Mesenchymal stem cell (in vitro differentiated cells and primary cell): ENCODE results near the gene ANKS1B.

Experiments
- DNase-seq: peaks from one replicate; pipeline ENCODE4 v3.0.0-alpha.2; 2013
- H2AFZ ChIP-seq: one replicate; pipeline ENCODE4 v1.6.1; 2013; ENCODE audit warnings: low read depth, mild to moderate bottlenecking, control low read depth, inconsistent platforms, low read length, moderate library complexity
- H2AK5ac ChIP-seq: 2 replicates; pipeline ENCODE4 v1.6.1; 2013; ENCODE audit warnings: low read length, moderate library complexity, mild to moderate bottlenecking, inconsistent platforms; ENCODE audit not compliant: severe bottlenecking
- H2BK120ac ChIP-seq: one replicate; pipeline ENCODE4 v1.6.1; 2013; ENCODE audit warnings: low read depth, mild to moderate bottlenecking, inconsistent platforms, low read length, moderate library complexity
- H2BK12ac ChIP-seq, 2 experiments: one replicate each; pipeline ENCODE4 v1.6.1; 2013; ENCODE audit warnings: inconsistent platforms in 2 of 2, low read length in 2 of 2, mild to moderate bottlenecking in 2 of 2, moderate library complexity in 2 of 2, control low read depth in 1 of 2
- H2BK15ac ChIP-seq: one replicate; pipeline ENCODE4 v1.6.1; 2013; ENCODE audit warnings: mild to moderate bottlenecking, low read depth, inconsistent platforms; ENCODE audit not compliant: poor library complexity, severe bottlenecking
- H2BK5ac ChIP-seq: 2 replicates; pipeline ENCODE4 v1.6.1; 2013; ENCODE audit warnings: low read depth, mild to moderate bottlenecking, low read length, control low read depth, inconsistent platforms; ENCODE audit not compliant: poor library complexity, severe bottlenecking
- H3K14ac ChIP-seq, 2 experiments: one replicate each; pipeline ENCODE4 v1.6.1; 2013; ENCODE audit warnings: inconsistent platforms in 2 of 2, low read length in 2 of 2, control low read depth in 1 of 2, mild to moderate bottlenecking in 1 of 2, moderate library complexity in 1 of 2
- H3K18ac ChIP-seq, 2 experiments: one replicate each; pipeline ENCODE4 v1.6.1; 2013; ENCODE audit warnings: inconsistent platforms in 2 of 2, low read length in 2 of 2, control low read depth in 1 of 2, low read depth in 1 of 2, mild to moderate bottlenecking in 1 of 2
- H3K23ac ChIP-seq, 2 experiments: one replicate each; pipeline ENCODE4 v1.6.1; 2013; ENCODE audit warnings: inconsistent platforms in 2 of 2, low read length in 2 of 2, mild to moderate bottlenecking in 2 of 2, moderate library complexity in 2 of 2, control low read depth in 1 of 2
- H3K27ac ChIP-seq: 2 replicates; pipeline ENCODE4 v1.5.1; 2013; ENCODE audit warnings: mild to moderate bottlenecking, moderate library complexity, low read length, control low read depth, inconsistent platforms; ENCODE audit not compliant: poor library complexity, severe bottlenecking
- H3K27me3 ChIP-seq, 2 experiments: 2 replicates each; pipeline versions ENCODE4 v1.6.1 to v1.7.0; 2013; ENCODE audit warnings: low read length in 2 of 2, mild to moderate bottlenecking in 2 of 2, moderate library complexity in 2 of 2, control low read depth in 1 of 2, inconsistent platforms in 1 of 2; ENCODE audit not compliant: control insufficient read depth in 1 of 2, insufficient read depth in 1 of 2
- H3K36me3 ChIP-seq, 2 experiments: 2 replicates each; pipeline versions ENCODE4 v1.6.1 to v1.7.0; 2013; ENCODE audit warnings: low read length in 2 of 2, control low read depth in 1 of 2, inconsistent platforms in 1 of 2, low read depth in 1 of 2, mild to moderate bottlenecking in 1 of 2; ENCODE audit not compliant: insufficient read depth in 2 of 2, control insufficient read depth in 1 of 2
- H3K4ac ChIP-seq, 2 experiments: one replicate each; pipeline ENCODE4 v1.6.1; 2013; ENCODE audit warnings: inconsistent platforms in 2 of 2, low read length in 2 of 2, mild to moderate bottlenecking in 2 of 2, moderate library complexity in 2 of 2, control low read depth in 1 of 2, low read depth in 1 of 2
- H3K4me1 ChIP-seq: 2 replicates; pipeline ENCODE4 v1.6.1; 2013; ENCODE audit warnings: low read depth, low read length, control low read depth; ENCODE audit not compliant: control insufficient read depth, insufficient read depth
- H3K4me2 ChIP-seq: 2 replicates; pipeline ENCODE4 v1.6.1; 2013; ENCODE audit warnings: low read length, mild to moderate bottlenecking, inconsistent platforms; ENCODE audit not compliant: poor library complexity, severe bottlenecking
- H3K4me3 ChIP-seq, 2 experiments: 2 replicates each; pipeline versions ENCODE4 v1.5.1 to v1.7.0; 2013; ENCODE audit warnings: low read length in 2 of 2, mild to moderate bottlenecking in 2 of 2, control low read depth in 1 of 2, low read depth in 1 of 2; ENCODE audit not compliant: insufficient read depth in 1 of 2
- H3K79me1 ChIP-seq: replicated peaks from 2 replicates; pipeline ENCODE4 v1.6.1; 2013; ENCODE audit warnings: mild to moderate bottlenecking, control low read depth, low read length, inconsistent platforms; ENCODE audit not compliant: poor library complexity, severe bottlenecking
- H3K9ac ChIP-seq: 2 replicates; pipeline ENCODE4 v1.7.0; 2013; ENCODE audit warnings: mild to moderate bottlenecking, low read length, moderate library complexity
- H3K9me3 ChIP-seq: 2 replicates; pipeline ENCODE4 v1.7.0; 2013; ENCODE audit warnings: mild to moderate bottlenecking, low read length; ENCODE audit not compliant: control insufficient read depth
- H4K8ac ChIP-seq: one replicate; pipeline ENCODE4 v1.6.1; 2013; ENCODE audit warnings: inconsistent platforms, mild to moderate bottlenecking, low read length, moderate library complexity
- H4K91ac ChIP-seq: one replicate; pipeline ENCODE4 v1.6.1; 2013; ENCODE audit warnings: mild to moderate bottlenecking, low read length, inconsistent platforms
- WGBS: methylation state at CpG from one replicate; pipeline ENCODE4 v1.1.7; 2013; ENCODE audit warnings: mixed read lengths; 5-methylcytosine and 5-hydroxymethylcytosine counted together

The ANKS1B gene

GRCh38 chr12:99648183-99648582, 336.6 kb downstream of the ANKS1B start:
- Histone ChIP-seq H2AFZ (no peak overlapping the region), H3K4me1 (no peaks in the 10 kb centered on the region), H3K9me3 (no peaks in the 10 kb centered on the region), H2AK5ac (no peak overlapping the region), H4K91ac (no peak overlapping the region), H3K23ac (no peak overlapping the region), H3K36me3 (no peaks in the 10 kb centered on the region), H3K4ac (no peak overlapping the region), H3K18ac (no peak overlapping the region), H2BK15ac (no peak overlapping the region), H3K9ac (no peak overlapping the region), H4K8ac (no peak overlapping the region), H2BK5ac (no peak overlapping the region), H3K79me1 (no peaks in the 10 kb centered on the region), H3K27me3 (peaks cover 0 to 3% of the 10 kb centered on the region in 2 experiments), H3K27ac (no peak overlapping the region), H2BK120ac (no peak overlapping the region), H3K14ac (no peak overlapping the region), H3K4me2 (no peak overlapping the region), H3K4me3 (no peak overlapping the region), H2BK12ac (no peak overlapping the region)
- DNase-seq = no peak
- WGBS = 86% methylated on average over 14 of the region's 14 CpGs

DNA sequence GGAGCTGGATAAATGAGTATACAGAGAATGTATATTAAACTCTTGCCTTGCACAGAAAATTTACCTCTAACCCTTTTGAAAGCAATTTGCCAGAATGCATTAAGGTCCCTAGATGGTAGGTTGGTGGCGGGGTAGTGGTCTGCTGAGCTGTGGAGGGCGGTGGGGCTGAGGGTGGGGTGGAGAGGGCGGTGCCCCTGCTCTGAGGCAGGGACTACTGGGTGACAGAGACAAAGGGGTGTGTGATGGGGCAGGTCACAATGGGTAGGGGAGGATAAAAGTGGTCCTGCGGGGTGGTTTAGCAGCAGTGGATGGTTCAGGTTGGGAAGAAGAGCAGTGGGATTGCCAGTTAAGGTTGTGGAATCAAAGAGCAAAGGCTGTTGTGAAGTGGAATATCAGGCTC, 337.3 kb downstream of the ANKS1B start, which contains the start of gene GARIN6:
Gene GARIN6, plus strand, starts transcription at position 301 of the 400 bp plus-strand sequence. CDS start 422 bp downstream, outside the sequence.
- H3K18ac ChIP-seq = no peak within 1 kb of the TSS
- 64% methylated on average over 4 of the region's 4 CpGs for WGBS

GRCh38 chr12:99644629-99645028, 340.1 kb downstream of the ANKS1B start:
- no peaks in the 10 kb centered on the region for H3K36me3 ChIP-seq
- no CpG with 5 or more reads among the region's 2 CpGs for WGBS

More for the DNA sequence above, 337.3 kb downstream of the ANKS1B start, which contains the start of gene GARIN6:
- H2BK15ac ChIP-seq = no peak within 1 kb of the TSS
- H3K27me3 ChIP-seq = peaks cover 0 to 3% of the 10 kb centered on the region in 2 experiments
- no peaks in the 10 kb centered on the region for H3K36me3 ChIP-seq
- DNase-seq = no peak
- no peak within 1 kb of the TSS for H2BK5ac ChIP-seq
- no peak within 1 kb of the TSS for H3K4ac ChIP-seq
- H3K79me1 ChIP-seq = no peaks in the 10 kb centered on the region
- H3K14ac ChIP-seq = no peak within 1 kb of the TSS
- no peak within 1 kb of the TSS for H4K91ac ChIP-seq
- H3K23ac ChIP-seq = no peak within 1 kb of the TSS
- H2AK5ac ChIP-seq = no peak within 1 kb of the TSS
- no peak within 1 kb of the TSS for H2BK12ac ChIP-seq
- H3K4me2 ChIP-seq = no peak within 1 kb of the TSS
- H2AFZ ChIP-seq = no peak within 1 kb of the TSS
- H3K9me3 ChIP-seq = no peaks in the 10 kb centered on the region
- no peak within 1 kb of the TSS for H2BK120ac ChIP-seq
- no peak within 1 kb of the TSS for H3K4me3 ChIP-seq
- H3K4me1 ChIP-seq = no peaks in the 10 kb centered on the region
- no peak within 1 kb of the TSS for H3K9ac ChIP-seq
- H4K8ac ChIP-seq = peak within 1 kb of the TSS; percentile 47
- H3K27ac ChIP-seq = no peak within 1 kb of the TSS

DNA sequence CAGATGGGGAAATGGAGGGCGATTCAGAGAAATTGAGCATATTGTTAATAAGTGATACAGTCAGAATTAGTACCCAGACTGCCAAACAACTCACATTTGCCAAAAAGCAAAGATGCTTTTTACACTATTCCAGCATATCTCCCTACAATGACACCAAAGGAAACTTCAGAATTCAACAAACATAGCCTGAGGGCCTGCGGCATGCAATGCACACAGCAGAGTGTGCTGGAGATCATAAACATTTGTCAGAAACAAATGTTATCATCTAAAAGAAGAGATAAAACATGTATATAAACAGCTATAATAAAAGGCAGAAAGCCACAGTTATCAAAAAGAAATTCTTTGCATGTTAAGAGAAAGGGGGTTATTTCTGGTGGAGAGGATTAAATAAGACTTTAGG, 357.3 kb downstream of the ANKS1B start:
- H2BK15ac ChIP-seq = no peak overlapping the region
- no peak overlapping the region for H3K27ac ChIP-seq
- H3K23ac ChIP-seq = no peak overlapping the region
- WGBS = no CpG with 5 or more reads among the region's 2 CpGs
- no peak overlapping the region for H2AK5ac ChIP-seq
- no peaks in the 10 kb centered on the region for H3K36me3 ChIP-seq
- H4K91ac ChIP-seq = no peak overlapping the region
- no peaks in the 10 kb centered on the region for H3K79me1 ChIP-seq
- no peak overlapping the region for H2AFZ ChIP-seq
- no peak overlapping the region for H3K14ac ChIP-seq
- H4K8ac ChIP-seq = no peak overlapping the region
- H2BK120ac ChIP-seq = no peak overlapping the region
- peaks cover 3% of the 10 kb centered on the region for H3K9me3 ChIP-seq
- no peak overlapping the region for H2BK5ac ChIP-seq
- no peaks in the 10 kb centered on the region for H3K4me1 ChIP-seq
- DNase-seq = no peak
- H3K18ac ChIP-seq = no peak overlapping the region
- no peaks in the 10 kb centered on the region for H3K27me3 ChIP-seq
- H3K4me2 ChIP-seq = no peak overlapping the region
- H3K4ac ChIP-seq = no peak overlapping the region
- H3K4me3 ChIP-seq = no peak overlapping the region
- H2BK12ac ChIP-seq = no peak overlapping the region
- no peak overlapping the region for H3K9ac ChIP-seq

More at GRCh38 chr12:99644629-99645028, 340.1 kb downstream of the ANKS1B start:
- no peak overlapping the region for H3K23ac ChIP-seq
- H3K4me2 ChIP-seq = no peak overlapping the region
- no peak for DNase-seq
- no peak overlapping the region for H2AK5ac ChIP-seq
- H3K4me3 ChIP-seq = no peak overlapping the region
- H2BK12ac ChIP-seq = no peak overlapping the region
- no peak overlapping the region for H3K18ac ChIP-seq
- no peak overlapping the region for H2BK5ac ChIP-seq
- no peak overlapping the region for H4K8ac ChIP-seq
- H2AFZ ChIP-seq = no peak overlapping the region
- no peaks in the 10 kb centered on the region for H3K9me3 ChIP-seq
- no peak overlapping the region for H2BK120ac ChIP-seq
- no peak overlapping the region for H3K14ac ChIP-seq
- H3K27ac ChIP-seq = peak overlapping the region; percentile 43
- H3K79me1 ChIP-seq = no peaks in the 10 kb centered on the region
- H3K27me3 ChIP-seq = peaks cover 0 to 3% of the 10 kb centered on the region in 2 experiments
- H3K4me1 ChIP-seq = no peaks in the 10 kb centered on the region
- no peak overlapping the region for H2BK15ac ChIP-seq
- no peak overlapping the region for H4K91ac ChIP-seq
- no peak overlapping the region for H3K4ac ChIP-seq
- H3K9ac ChIP-seq = no peak overlapping the region
